GM19372 (cell line): ENCODE measurements around the gene JAGN1.
"Not testable (repeated sequence)": the region's sequence is repeated elsewhere in the genome, so short reads cannot be mapped to it uniquely, and the experiment has no call there.

Source experiments
- ATAC-seq: cut with Tn5 transposase; IDR thresholded peaks from one replicate; pipeline ENCODE4 v1.9.1; 2021; ENCODE audit warnings: mild to moderate bottlenecking, low read depth, moderate library complexity; ENCODE audit not compliant: unreplicated experiment

The JAGN1 gene

GRCh38 chr3:9865125-9865637, 25.2 kb upstream of the JAGN1 start:
- ATAC-seq = not testable (repeated sequence)

- no peak for ATAC-seq
Observed at GRCh38 chr3:9866639-9867038, 23.8 kb upstream of the JAGN1 start.

GRCh38 chr3:9867106-9867505, 23.3 kb upstream of the JAGN1 start:
- ATAC-seq = no peak

GRCh38 chr3:9869955-9870354, 20.5 kb upstream of the JAGN1 start:
- no peak for ATAC-seq

- ATAC-seq = no peak
Observed at GRCh38 chr3:9870978-9871377, 19.4 kb upstream of the JAGN1 start.

GRCh38 chr3:9872067-9872466, 18.3 kb upstream of the JAGN1 start:
- not testable (repeated sequence) for ATAC-seq

GRCh38 chr3:9875448-9875847, 15.0 kb upstream of the JAGN1 start:
- ATAC-seq = no peak

- not testable (repeated sequence) for ATAC-seq
Observed at GRCh38 chr3:9876255-9876654, 14.2 kb upstream of the JAGN1 start.

- no peak for ATAC-seq
Observed at GRCh38 chr3:9876991-9877390, 13.4 kb upstream of the JAGN1 start.

- ATAC-seq = no peak
Observed at GRCh38 chr3:9878700-9879099, 11.7 kb upstream of the JAGN1 start.

- no peak for ATAC-seq
Observed at GRCh38 chr3:9879830-9880549, 10.4 kb upstream of the JAGN1 start, which contains the start of gene CIDEC. TSS of gene CIDEC (minus strand) at chr3:9880253. CDS start at chr3:9878486, 1,767 bp downstream.

GRCh38 chr3:9881441-9881840, 9.0 kb upstream of the JAGN1 start:
- ATAC-seq = no peak

- ATAC-seq = no peak
Observed at GRCh38 chr3:9883706-9884554, 6.5 kb upstream of the JAGN1 start.

GRCh38 chr3:9884555-9885165, 5.8 kb upstream of the JAGN1 start:
- ATAC-seq = no peak

- ATAC-seq = no peak
Observed at GRCh38 chr3:9886328-9886727, 4.1 kb upstream of the JAGN1 start.

GRCh38 chr3:9887480-9887879, 2.9 kb upstream of the JAGN1 start:
- no peak for ATAC-seq

- ATAC-seq = no peak
Observed at GRCh38 chr3:9888540-9888939, 1.9 kb upstream of the JAGN1 start.

- no peak for ATAC-seq
Observed at GRCh38 chr3:9889405-9889804, 1.0 kb upstream of the JAGN1 start.

- no peak for ATAC-seq
Observed at GRCh38 chr3:9891072-9891622, 737 bp downstream of the JAGN1 start.

GRCh38 chr3:9893739-9894138, 3.3 kb downstream of the JAGN1 start:
- no peak for ATAC-seq

- not testable (repeated sequence) for ATAC-seq
Observed at GRCh38 chr3:9895715-9896114, 5.3 kb downstream of the JAGN1 start.
